ENCODE measurements around the gene PDE11A. TPM values are rescaled to one million over a fixed set of nuclear protein-coding genes. Genes with fewer than 3 reads are reported as not detected.

PDE11A gene
- total RNA-seq, 1 experiment from 2014 or later = 1.4 TPM

- H3K27me3 Mint-ChIP-seq (ENCODE audit: unreplicated experiment) = no peaks in the 10 kb centered on the region
- H3K36me3 Mint-ChIP-seq (ENCODE audit: insufficient read depth, unreplicated experiment) = no peaks in the 10 kb centered on the region
- CTCF ChIA-PET = no interaction called here
- H3K27ac Mint-ChIP-seq (ENCODE audit: unreplicated experiment) = no peak overlapping the region
- TF ChIP-seq CTCF (IDR thresholded peaks at IDR 0.05; ENCODE audit: unreplicated experiment) = no peak
- no TSS peak for BruUV-seq (replicated peaks)
- no peak for DNase-seq
- H3K4me3 Mint-ChIP-seq (ENCODE audit: low read depth, unreplicated experiment) = no peak overlapping the region
- no peaks in the 10 kb centered on the region for H3K4me1 Mint-ChIP-seq (ENCODE audit: low read depth, unreplicated experiment)
- intact Hi-C loops (cut with micrococcal nuclease; ENCODE audit: unreplicated experiment) = no loop called here
- no peaks in the 10 kb centered on the region for H3K9me3 Mint-ChIP-seq (ENCODE audit: low read depth, unreplicated experiment)
Observed at GRCh38 chr2:177669625-177670330, 402.8 kb downstream of the PDE11A start.

- Mint-ChIP-seq H3K4me1 (ENCODE audit: low read depth, unreplicated experiment) (no peaks in the 10 kb centered on the region), H3K36me3 (ENCODE audit: insufficient read depth, unreplicated experiment) (no peaks in the 10 kb centered on the region), H3K4me3 (ENCODE audit: low read depth, unreplicated experiment) (no peak overlapping the region), H3K9me3 (ENCODE audit: low read depth, unreplicated experiment) (no peaks in the 10 kb centered on the region), H3K27ac (ENCODE audit: unreplicated experiment) (no peak overlapping the region), H3K27me3 (ENCODE audit: unreplicated experiment) (no peaks in the 10 kb centered on the region)
- CTCF ChIA-PET = no interaction called here
- BruUV-seq (replicated peaks) = no TSS peak
- DNase-seq = no peak
- TF ChIP-seq CTCF (IDR thresholded peaks at IDR 0.05; ENCODE audit: unreplicated experiment) = no peak
- intact Hi-C loops (cut with micrococcal nuclease; ENCODE audit: unreplicated experiment) = no loop called here
Observed at GRCh38 chr2:177669201-177669600, 403.4 kb downstream of the PDE11A start.

GRCh38 chr2:177668617-177669016, 404.0 kb downstream of the PDE11A start:
- Mint-ChIP-seq H3K36me3 (ENCODE audit: insufficient read depth, unreplicated experiment) (no peaks in the 10 kb centered on the region), H3K4me3 (ENCODE audit: low read depth, unreplicated experiment) (no peak overlapping the region), H3K27ac (ENCODE audit: unreplicated experiment) (no peak overlapping the region), H3K27me3 (ENCODE audit: unreplicated experiment) (no peaks in the 10 kb centered on the region), H3K4me1 (ENCODE audit: low read depth, unreplicated experiment) (no peaks in the 10 kb centered on the region), H3K9me3 (ENCODE audit: low read depth, unreplicated experiment) (no peaks in the 10 kb centered on the region)
- CTCF ChIA-PET = no interaction called here
- DNase-seq = no peak
- intact Hi-C loops (cut with micrococcal nuclease; ENCODE audit: unreplicated experiment) = no loop called here
- no peak for TF ChIP-seq CTCF (IDR thresholded peaks at IDR 0.05; ENCODE audit: unreplicated experiment)
- no TSS peak for BruUV-seq (replicated peaks)

GRCh38 chr2:177667626-177668025, 405.0 kb downstream of the PDE11A start:
- H3K4me1 Mint-ChIP-seq (ENCODE audit: low read depth, unreplicated experiment) = no peaks in the 10 kb centered on the region
- BruUV-seq (replicated peaks) = no TSS peak
- H3K9me3 Mint-ChIP-seq (ENCODE audit: low read depth, unreplicated experiment) = no peaks in the 10 kb centered on the region
- no peaks in the 10 kb centered on the region for H3K36me3 Mint-ChIP-seq (ENCODE audit: insufficient read depth, unreplicated experiment)
- intact Hi-C loops (cut with micrococcal nuclease; ENCODE audit: unreplicated experiment) = no loop called here
- no peaks in the 10 kb centered on the region for H3K27me3 Mint-ChIP-seq (ENCODE audit: unreplicated experiment)
- H3K4me3 Mint-ChIP-seq (ENCODE audit: low read depth, unreplicated experiment) = no peak overlapping the region
- TF ChIP-seq CTCF (IDR thresholded peaks at IDR 0.05; ENCODE audit: unreplicated experiment) = no peak
- DNase-seq = no peak
- no peak overlapping the region for H3K27ac Mint-ChIP-seq (ENCODE audit: unreplicated experiment)
- CTCF ChIA-PET = no interaction called here

All from Calu3 (cell line).